Anterior cingulate cortex (tissue), 58 donors: ENCODE measurements around the gene ZNF467.

Source experiments
- DNase-seq, 58 donors: peaks; one replicate each; lab custom pipeline; 2025; lab: John Stamatoyannopoulos, UW

The ZNF467 gene

DNA sequence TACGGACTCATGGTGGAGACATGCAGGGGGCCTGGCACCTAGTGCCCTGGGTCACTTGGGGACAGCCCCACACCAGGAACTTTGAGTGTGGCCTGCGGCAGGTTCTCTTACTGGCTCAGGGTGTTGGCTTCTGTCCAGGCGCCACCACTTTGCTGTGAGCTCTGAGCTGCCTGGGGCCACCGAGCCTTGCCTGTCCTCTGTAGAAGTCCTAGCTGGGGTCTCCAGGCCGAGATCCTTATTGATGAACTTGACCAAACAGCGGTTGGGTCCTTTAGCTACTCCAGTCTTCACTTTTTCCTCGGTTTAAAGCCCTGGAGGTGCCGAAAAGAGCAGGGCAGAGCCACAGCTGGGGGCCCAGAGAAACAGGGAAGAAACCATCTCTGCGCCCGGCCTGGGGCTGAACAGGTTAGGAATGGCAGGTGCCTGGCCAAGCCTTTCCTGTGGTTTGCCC is 41.3 kb downstream of the ZNF467 start:
- DNase-seq = no peak

DNA sequence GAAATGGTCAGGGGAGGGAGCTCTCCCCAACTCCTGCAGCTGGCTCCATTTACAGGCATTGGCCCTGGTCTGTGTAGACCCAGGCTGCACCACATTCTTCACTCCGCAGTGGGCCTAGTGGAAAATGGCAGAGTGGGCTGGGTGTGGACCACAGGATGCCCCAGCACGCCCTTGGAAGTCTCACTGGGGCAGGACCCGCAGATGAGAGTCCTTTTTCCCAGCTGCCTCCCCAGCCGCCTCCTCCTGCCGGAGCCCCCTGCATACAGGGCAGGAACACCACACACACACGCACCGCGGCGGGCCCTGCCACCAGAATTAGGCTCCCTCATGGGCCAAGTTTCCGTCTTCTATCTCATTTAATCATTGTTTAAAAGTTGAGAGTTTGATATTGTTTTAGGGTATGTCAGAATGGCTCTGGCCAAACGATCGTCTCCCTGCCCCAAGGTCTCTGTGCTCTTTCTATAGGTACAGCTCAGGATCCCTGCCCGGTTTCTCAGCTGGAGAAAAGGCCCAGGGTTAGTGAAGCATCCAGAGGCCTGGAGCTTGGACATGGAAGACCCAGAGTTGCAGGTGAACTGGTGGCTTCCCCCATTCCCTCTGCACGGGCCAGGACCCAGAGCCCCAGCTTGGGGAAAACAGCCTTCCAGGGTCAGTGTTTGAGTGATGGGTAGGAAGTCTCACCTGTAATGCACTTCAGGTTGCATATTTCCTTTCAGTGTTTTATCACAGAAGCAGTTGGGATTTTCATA is 42.0 kb downstream of the ZNF467 start:
- no peak for DNase-seq

DNA sequence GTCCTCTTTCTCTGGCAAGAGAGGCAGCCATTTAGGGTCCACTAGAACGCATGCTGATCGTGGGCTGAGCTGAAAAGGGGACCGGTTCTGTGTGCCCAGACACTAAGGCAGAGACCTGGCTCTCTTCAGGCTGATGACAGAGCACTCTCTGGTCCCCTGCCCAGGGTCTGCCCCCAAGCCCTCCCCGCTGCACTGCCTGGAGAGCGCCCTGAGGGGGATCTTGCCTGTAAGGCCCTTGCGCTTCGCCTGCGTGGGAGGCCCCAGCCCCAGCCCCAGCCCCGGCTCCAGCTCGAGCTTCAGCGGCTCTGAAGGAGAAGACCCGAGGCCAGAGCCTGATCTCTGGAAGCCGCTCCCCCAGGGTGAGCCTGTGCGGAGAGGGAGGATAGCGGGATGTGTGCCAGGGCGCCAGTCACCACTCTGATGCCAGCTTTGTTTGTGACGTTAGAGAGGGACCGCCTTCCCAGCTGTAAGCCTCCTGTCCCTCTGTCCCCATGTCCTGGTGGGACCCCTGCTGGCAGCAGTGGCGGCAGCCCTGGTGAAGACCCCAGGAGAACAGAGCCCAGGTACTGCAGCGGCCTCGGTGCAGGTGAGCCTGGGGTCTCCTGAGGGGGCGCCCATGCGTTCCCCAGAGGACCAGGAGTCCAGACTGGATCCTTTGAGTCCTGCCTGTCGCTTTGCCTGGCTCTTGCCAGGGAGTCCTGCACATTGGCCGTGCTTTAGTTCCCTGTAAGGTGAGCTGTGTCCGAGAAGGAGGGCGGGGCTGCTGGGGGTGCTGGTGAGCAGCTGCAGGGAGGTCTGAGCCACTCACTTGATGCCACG is 43.2 kb downstream of the ZNF467 start:
- peak in 44 of 58 donors; percentile 15 to 84 (median 60) for DNase-seq

- no peak for DNase-seq
Observed at GRCh38 chr7:149729586-149729982, 43.8 kb downstream of the ZNF467 start.

DNA sequence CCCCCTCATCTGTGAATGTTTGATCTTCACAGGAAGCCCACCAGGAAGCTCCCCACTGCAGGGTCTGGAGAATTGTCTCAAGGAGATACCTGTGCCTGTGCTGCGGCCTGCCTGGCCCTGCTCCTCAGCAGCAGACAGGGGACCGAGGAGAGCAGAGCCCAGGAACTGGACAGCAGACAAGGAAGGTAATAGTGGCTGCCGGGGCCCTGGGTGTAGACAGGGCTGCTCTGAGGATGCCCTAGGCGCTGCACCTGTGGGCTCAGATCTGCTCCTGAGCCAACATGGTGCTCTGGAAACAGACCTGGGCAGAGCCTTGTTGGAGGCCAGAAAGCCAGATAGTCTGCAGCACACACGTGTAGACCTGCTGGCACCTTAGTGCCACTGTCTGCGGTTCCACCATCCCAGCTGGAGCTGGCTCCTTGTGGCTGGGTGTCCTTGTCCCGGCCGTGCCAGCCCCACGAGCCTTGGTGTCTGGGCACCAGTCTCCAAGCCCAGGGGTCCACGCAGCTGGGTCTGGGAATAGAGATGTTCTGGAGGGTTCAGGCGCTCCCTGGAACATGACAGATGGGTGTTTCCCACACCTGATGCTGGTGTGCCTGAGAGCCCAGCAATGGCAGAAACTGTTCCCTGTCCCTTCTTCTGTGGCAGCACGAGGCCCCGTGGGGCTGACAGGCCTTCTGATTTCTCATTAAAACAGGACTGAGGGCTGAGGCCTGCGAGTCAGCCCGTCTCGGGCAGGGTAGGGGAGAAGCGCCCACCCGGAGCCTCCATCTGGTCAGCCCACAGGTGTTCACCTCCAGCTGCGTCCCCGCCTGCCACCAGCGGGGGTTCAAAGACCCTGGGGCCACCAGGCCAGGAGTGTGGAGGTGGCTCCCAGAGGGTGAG is 44.7 kb downstream of the ZNF467 start:
- DNase-seq = no peak

DNA sequence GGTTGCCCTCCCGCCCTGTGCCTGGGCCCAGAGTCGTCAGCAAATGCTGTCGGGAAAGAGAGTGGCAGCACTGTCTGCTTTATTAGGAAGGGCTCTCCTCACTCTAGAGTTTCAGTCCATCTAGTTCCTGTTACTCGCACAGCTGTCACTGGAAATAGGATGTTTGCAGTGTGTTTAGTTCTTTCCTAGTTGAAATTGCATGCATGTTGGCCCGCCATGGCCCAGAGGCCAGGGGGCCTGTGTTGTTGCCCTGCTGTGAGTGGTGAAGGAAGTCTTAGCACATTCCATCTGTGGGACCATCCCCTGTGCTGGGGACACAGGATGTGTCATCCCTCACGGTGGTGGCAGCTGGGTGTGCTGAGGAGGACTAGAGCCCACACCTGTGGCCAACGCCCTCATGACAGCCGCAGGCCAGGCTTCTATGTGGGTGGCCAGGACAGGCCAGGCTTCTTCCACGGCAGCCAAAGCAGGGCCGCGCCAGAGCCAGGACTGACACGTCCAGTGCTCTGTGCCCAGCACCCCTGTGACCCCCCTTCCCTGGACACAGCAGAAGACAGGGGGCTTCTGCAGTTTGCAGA is 45.4 kb downstream of the ZNF467 start:
- no peak for DNase-seq

DNA sequence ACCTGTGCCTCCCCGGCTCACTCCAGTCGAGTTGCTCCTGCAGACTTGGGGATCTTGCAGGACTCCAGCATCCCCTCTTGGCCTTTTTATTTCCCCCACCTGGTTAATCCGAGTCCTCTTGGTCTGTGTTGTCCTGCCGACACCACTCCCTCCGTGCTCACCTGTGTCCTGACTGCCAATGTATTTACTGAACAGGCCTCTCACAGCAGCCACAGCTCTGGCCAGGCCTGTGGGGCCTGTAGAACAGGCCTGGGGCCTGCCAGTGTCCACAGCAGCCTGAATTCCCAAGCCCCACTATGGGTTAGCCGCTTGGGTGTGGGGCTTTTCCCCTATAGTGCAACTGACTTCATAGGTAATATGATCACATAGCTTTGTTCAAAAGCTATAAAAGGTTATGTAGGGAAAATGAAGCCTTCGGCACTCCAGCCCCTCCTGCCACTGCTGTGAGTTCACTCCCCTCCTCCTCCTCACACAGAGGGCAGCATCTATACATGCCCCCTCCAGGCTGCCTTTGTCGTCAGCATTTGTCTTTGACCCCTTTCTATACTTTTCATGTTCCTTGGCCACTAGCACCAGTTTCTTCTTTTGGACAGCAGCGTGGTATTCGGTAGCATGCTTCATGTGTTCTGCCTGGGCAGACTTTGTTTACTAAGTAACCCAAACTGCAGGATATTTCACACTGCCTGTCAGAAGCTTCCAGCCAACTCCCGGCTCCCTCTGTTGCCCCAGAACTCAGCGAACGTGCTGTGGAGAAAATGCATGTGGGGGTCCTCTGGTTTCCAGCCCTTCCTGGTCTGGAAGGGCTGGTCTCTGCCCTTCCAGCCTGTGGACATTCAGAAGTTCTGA is 46.1 kb downstream of the ZNF467 start:
- no peak for DNase-seq

DNA sequence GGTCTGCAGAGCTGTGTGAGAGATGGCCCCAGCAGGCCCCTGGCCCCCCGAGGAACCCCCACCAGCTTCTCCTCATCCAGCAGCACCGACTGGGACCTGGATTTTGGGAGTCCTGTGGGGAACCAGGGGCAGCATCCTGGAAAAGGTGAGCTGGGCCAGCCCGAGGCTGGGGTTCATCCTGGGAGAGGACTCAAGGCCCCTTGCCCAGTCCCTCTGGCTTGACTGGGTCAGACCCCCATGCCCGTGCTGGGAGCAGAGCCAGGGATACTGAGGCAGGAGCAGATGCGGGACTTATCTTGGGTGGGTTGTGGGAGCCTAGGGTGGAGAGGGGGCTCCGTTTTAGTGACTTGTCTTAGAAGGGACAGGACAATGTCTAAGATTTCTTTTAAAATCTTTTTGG is 47.5 kb downstream of the ZNF467 start:
- DNase-seq = no peak

DNA sequence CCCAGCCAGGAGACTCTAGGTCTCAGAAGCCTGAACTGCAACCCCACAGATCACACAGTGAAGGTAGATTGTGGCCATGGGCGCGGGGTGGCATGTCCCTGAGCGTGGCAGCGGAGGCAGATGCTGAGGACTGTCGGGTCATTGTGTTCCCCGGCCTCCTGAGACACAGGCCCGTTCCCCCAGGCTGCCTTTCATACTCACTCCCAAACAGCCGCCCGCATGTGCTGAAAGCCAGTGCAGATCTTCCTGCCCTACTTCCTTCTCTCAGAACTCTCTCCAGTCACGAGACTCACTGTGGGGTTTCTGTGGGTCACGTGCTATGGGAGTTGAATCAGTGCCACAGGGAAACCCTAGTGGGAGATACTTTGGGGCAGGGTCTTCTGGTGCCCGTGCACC is 48.0 kb downstream of the ZNF467 start:
- DNase-seq = no peak

DNA sequence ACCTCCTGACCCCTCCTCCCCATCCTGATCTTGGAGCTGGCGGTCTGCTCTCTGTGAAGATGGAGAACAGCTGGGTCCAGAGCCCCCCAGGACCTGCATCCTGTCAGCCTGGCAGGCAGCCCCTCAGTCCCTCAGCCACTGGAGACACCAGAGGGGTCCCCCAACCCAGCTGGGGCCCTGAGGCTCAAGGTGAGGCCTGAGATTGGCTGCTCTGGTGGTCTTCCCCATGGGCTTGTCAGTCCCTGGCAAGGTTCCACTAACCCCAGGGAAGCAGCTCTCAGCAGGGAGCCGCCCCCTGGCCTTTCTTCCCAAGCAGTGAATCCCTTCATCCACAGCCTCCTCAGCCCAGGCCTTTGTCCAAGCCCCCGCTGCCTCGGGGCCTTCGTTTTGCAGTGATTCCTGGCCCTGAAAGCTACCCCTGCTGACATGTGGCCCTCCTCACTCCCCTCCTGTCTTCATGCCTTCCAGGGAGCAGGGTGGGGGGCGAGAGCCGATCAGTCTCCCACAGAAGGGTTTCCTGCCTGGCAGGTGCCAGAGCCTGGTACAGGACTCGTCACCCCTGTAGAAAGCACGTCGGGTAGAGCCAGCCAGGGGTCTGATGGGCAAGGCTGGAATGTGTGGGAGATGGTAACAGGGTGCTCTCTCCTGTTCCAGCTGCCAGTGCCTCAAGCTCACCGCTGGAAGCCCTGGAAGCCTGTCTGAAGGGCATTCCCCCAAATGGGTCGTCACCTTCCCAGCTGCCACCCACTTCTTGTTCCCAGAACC is 48.5 kb downstream of the ZNF467 start:
- no peak for DNase-seq

DNA sequence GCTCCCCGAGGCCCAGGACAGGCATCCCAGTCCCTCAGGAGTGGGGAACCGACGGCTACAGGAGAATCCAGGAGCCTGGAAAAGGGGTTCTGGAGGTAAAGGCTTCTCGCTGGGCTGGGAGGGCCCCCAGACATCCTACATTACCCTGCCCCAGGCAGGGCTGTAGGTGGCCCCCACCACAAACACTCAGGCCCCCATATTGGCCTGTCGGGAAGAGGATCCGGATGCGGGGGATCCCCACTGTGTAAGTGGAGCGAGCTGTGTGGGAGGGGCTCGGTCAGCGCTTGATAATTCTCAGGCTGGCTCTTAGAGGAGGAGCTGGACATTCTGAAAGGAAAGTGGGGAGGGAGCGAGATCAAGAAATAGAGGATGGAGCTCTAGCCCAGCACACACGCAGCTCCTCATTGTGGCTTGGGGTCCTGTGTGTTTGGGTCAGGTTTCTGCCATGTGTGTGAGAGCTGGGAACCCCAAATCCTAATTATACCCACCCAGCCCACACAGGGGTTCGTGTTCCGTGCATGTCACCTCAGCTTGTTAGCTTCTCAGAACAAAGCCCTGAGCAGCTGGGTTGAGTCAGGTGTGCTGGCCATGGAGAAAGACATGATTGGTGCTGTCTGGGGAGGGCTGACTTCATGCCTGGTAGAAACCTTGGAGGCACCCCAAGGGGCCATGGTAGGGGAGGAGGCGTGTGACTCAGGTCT is 49.4 kb downstream of the ZNF467 start:
- DNase-seq = no peak

GRCh38 chr7:149723082-149723767 is 50.2 kb downstream of the ZNF467 start:
- no peak for DNase-seq

DNA sequence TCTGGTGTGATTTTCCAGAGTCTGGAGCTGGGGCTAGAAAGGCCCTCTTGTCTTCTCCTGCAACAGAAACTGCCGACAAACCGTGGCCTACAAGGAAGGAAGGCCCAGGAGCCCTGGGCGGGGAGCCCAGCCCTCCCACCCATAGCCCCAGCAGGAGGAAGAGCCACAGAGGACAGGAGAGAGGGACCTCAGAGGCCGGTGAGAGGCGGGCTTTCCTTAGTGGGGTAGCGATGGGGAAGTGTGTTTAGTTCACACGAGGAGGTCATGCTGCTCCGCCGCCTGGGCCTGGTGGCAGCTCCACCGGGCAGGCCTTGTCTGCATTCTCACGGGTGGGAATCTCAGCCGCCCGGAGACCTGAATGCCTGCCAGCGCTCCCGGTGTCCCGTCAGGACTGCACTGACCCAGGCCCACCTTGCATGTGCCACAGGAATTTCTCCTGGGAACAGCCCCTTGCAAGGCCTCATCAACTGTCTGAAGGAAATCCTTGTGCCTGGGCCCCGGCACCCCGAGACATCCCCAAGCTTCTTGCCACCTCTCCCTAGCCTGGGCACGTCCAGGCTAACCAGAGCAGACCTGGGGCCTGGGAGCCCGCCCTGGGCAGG is 50.9 kb downstream of the ZNF467 start:
- DNase-seq = peak in 1 of 58 donors; percentile 19

DNA sequence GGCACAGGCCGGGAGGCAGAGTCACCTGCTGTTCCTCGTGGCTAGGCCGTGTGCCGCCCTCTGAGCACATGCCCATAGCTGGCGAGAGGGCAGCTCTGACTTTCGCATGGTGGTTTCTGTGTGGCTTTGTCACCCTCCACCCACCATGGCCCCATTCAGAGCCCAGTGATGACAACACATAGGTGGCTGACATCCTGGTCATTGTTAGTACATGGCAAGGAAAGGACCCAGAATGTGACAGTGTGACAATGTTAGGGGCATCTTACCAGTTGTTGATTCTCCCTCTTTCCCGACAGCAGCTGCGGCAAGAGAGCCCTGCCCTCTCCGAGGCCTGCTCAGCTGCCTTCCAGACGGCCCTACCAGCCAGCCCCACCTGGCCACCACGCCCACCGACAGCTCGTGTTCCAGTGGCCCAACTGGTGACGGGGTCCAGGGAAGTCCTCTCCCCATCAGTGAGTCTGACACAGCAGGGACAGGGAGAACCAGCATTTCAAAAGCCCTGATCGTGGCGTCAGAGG is 52.2 kb downstream of the ZNF467 start:
- DNase-seq = no peak

DNA sequence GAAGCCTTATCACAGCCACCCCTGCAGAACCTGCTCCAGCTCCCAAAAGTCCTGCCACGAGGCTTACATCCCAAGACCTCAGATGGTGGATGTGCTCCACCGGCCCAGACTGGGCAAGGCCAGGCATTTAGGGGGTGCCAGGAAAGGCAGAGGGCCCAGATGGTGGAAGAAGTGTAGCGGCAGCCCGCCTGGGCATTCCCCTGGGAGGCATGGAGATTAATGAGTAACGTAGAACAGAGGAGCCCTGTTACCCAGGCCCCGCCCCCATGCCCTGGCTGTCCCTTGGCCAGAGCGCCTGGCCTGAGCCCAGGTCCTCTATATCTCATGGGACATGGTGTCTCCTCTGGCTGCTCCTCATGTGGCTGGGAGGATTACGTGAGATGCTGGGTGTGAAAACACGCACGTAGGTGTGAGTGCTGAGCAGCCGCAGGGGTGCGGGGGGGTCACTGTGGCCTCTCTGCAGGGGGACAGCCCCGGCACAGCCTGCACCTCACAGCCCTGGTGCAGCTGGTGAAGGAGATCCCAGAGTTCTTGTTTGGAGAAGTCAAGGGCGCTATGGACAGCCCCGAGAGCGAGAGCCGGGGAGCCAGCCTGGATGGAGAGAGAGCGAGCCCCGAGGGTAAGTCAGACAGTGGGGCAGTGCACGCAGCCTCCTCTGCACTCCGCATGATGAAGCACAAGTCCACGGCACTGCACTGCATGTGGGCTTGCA is 52.9 kb downstream of the ZNF467 start:
- peak in 56 of 58 donors; percentile 17 to 94 (median 79) for DNase-seq

GRCh38 chr7:149719912-149720335 is 53.5 kb downstream of the ZNF467 start:
- DNase-seq = no peak
